Measurements from ENCODE around the gene DCDC2C.

DCDC2C gene

GRCh38 chr2:3805201-3805939 lies 102.0 kb downstream of the DCDC2C start:
- H2AFZ ChIP-seq (ENCODE audit: low read depth, low read length) = no peak overlapping the region
- H3K79me2 ChIP-seq (ENCODE audit: insufficient read depth, low read length) = no peaks in the 10 kb centered on the region
- H3K4me1 ChIP-seq (ENCODE audit: insufficient read depth, low read length) = peaks cover 9% of the 10 kb centered on the region; the same call in 1 of the 2 replicates
- no peaks in the 10 kb centered on the region for H3K9me3 ChIP-seq (ENCODE audit: insufficient read depth, low read length, severe bottlenecking)
- no peak overlapping the region for H3K27ac ChIP-seq (ENCODE audit: low read length)
- no peak overlapping the region for H3K4me3 ChIP-seq (ENCODE audit: low read depth in 1 of 2, low read length in 2 of 2)
- no peaks in the 10 kb centered on the region for H3K27me3 ChIP-seq (ENCODE audit: insufficient read depth, low read length, poor library complexity)
- no peak overlapping the region for H3K4me2 ChIP-seq (ENCODE audit: insufficient read depth, low read length)
- DNase-seq (no peak), ATAC-seq (ENCODE audit: insufficient read depth, low read depth) (no peak)
- peak; percentile 26 for TF ChIP-seq CTCF (IDR thresholded peaks at IDR 0.05; ENCODE audit: borderline replicate concordance, extremely low read depth, low read length, poor library complexity, severe bottlenecking)
- TF ChIP-seq EZH2 (IDR thresholded peaks at IDR 0.05; ENCODE audit: borderline replicate concordance, low read depth, low read length, severe bottlenecking) = no peak
- H3K9ac ChIP-seq (ENCODE audit: low read depth, low read length) = no peak overlapping the region
- no peaks in the 10 kb centered on the region for H4K20me1 ChIP-seq (ENCODE audit: insufficient read depth, low read length)
- no peaks in the 10 kb centered on the region for H3K36me3 ChIP-seq (ENCODE audit: insufficient read depth, low read length)

GRCh38 chr2:3806168-3806567 lies 102.8 kb downstream of the DCDC2C start:
- no peak overlapping the region for H2AFZ ChIP-seq (ENCODE audit: low read depth, low read length)
- no peaks in the 10 kb centered on the region for H3K36me3 ChIP-seq (ENCODE audit: insufficient read depth, low read length)
- H3K79me2 ChIP-seq (ENCODE audit: insufficient read depth, low read length) = no peaks in the 10 kb centered on the region
- no peak overlapping the region for H3K4me2 ChIP-seq (ENCODE audit: insufficient read depth, low read length)
- H3K9me3 ChIP-seq (ENCODE audit: insufficient read depth, low read length, severe bottlenecking) = no peaks in the 10 kb centered on the region
- TF ChIP-seq EZH2 (IDR thresholded peaks at IDR 0.05; ENCODE audit: borderline replicate concordance, low read depth, low read length, severe bottlenecking) (no peak), CTCF (IDR thresholded peaks at IDR 0.05; ENCODE audit: borderline replicate concordance, extremely low read depth, low read length, poor library complexity, severe bottlenecking) (no peak)
- no peak overlapping the region for H3K4me3 ChIP-seq (ENCODE audit: low read depth in 1 of 2, low read length in 2 of 2)
- H4K20me1 ChIP-seq (ENCODE audit: insufficient read depth, low read length) = no peaks in the 10 kb centered on the region
- H3K27me3 ChIP-seq (ENCODE audit: insufficient read depth, low read length, poor library complexity) = no peaks in the 10 kb centered on the region
- no peak overlapping the region for H3K27ac ChIP-seq (ENCODE audit: low read length)
- ATAC-seq (ENCODE audit: insufficient read depth, low read depth) (no peak), DNase-seq (no peak)
- H3K9ac ChIP-seq (ENCODE audit: low read depth, low read length) = no peak overlapping the region
- peaks cover 9% of the 10 kb centered on the region; the same call in 1 of the 2 replicates for H3K4me1 ChIP-seq (ENCODE audit: insufficient read depth, low read length)

GRCh38 chr2:3806730-3807129 lies 103.4 kb downstream of the DCDC2C start:
- no peak for TF ChIP-seq EZH2 (IDR thresholded peaks at IDR 0.05; ENCODE audit: borderline replicate concordance, low read depth, low read length, severe bottlenecking)
- no peak for TF ChIP-seq CTCF (IDR thresholded peaks at IDR 0.05; ENCODE audit: borderline replicate concordance, extremely low read depth, low read length, poor library complexity, severe bottlenecking)
- Histone ChIP-seq H2AFZ (ENCODE audit: low read depth, low read length) (no peak overlapping the region), H3K4me3 (ENCODE audit: low read depth in 1 of 2, low read length in 2 of 2) (no peak overlapping the region), H3K4me1 (ENCODE audit: insufficient read depth, low read length) (peaks cover 9% of the 10 kb centered on the region; the same call in 1 of the 2 replicates), H3K27me3 (ENCODE audit: insufficient read depth, low read length, poor library complexity) (no peaks in the 10 kb centered on the region), H4K20me1 (ENCODE audit: insufficient read depth, low read length) (no peaks in the 10 kb centered on the region), H3K27ac (ENCODE audit: low read length) (no peak overlapping the region), H3K9me3 (ENCODE audit: insufficient read depth, low read length, severe bottlenecking) (no peaks in the 10 kb centered on the region), H3K4me2 (ENCODE audit: insufficient read depth, low read length) (no peak overlapping the region), H3K79me2 (ENCODE audit: insufficient read depth, low read length) (no peaks in the 10 kb centered on the region), H3K9ac (ENCODE audit: low read depth, low read length) (no peak overlapping the region), H3K36me3 (ENCODE audit: insufficient read depth, low read length) (no peaks in the 10 kb centered on the region)
- ATAC-seq (ENCODE audit: insufficient read depth, low read depth) = no peak
- no peak for DNase-seq
